AG09319 (cell line): Measurements from ENCODE around the gene NXN.
"Not testable (repeated sequence)": the region's sequence is repeated elsewhere in the genome, so short reads cannot be mapped to it uniquely, and the experiment has no call there.

Experiments
- DNase-seq: peaks from one replicate; pipeline ENCODE4 v3.0.0-alpha.2; 2010; ENCODE audit warnings: low read depth; ENCODE audit errors: extremely low read depth
- CTCF ChIP-seq: IDR thresholded peaks from 2 replicates; pipeline ENCODE4 v1.5.1; 2011; ENCODE audit warnings: low read depth, mild to moderate bottlenecking, inconsistent platforms, low read length, moderate library complexity

NXN gene

GRCh38 chr17:957856-958421 is 21.6 kb downstream of the NXN start:
- no peak for TF ChIP-seq CTCF
- DNase-seq: no peak

- no peak for DNase-seq
- no peak for TF ChIP-seq CTCF
Observed at GRCh38 chr17:956905-957304, 22.7 kb downstream of the NXN start.

GRCh38 chr17:954431-955164 is 25.0 kb downstream of the NXN start:
- DNase-seq: no peak
- no peak for TF ChIP-seq CTCF

GRCh38 chr17:953767-954166 is 25.8 kb downstream of the NXN start:
- no peak for DNase-seq
- no peak for TF ChIP-seq CTCF

- DNase-seq: not testable (repeated sequence)
Observed at GRCh38 chr17:952592-952991, 27.0 kb downstream of the NXN start.

- no peak for TF ChIP-seq CTCF
- peak; percentile 82 for DNase-seq
Observed at GRCh38 chr17:951325-952132, 28.0 kb downstream of the NXN start.

GRCh38 chr17:949623-950303 is 29.8 kb downstream of the NXN start:
- no peak for TF ChIP-seq CTCF
- no peak for DNase-seq
